Measurements from ENCODE around the gene NDUFS6. TPM values are rescaled to one million over a fixed set of nuclear protein-coding genes. Genes with fewer than 3 reads are reported as not detected.

The NDUFS6 gene
- total RNA-seq, 1 donor from 2014 or later, result 22.5 TPM

DNA sequence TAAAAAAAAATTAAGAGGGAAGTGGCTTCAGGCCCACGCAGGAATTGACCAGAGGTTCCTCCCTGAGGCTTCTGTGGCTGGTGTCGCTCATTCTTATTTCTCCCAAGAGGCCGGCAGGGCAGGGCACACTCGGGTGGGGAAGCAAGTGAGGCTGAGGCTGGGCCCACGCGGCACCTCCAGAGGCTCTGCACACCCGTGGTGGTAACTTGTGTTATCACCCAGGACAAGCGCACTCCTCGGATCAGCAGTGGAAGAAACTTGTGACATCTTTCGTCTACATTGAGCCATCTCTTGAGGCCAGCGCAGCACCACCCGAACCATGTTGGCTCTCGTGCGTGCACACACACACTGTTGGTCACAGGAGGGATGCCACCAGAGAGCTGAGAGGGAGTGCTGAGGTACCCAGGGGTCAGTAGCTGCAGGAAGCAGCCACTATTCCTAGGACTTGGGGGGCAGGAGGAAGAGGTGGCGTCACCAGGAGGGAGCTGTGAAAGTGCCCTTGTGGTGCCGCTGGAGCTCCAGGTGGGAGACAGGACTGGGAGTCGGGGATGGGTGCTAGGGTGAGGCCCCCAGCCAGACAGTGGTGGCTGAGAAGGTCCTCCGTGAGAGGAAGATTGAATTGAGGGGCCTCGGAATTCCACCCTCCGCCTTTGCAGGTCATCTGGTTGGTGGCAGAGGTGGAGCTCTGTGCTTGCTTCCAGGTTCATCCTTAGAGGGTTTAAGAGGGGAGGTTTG, 6.4 kb downstream of the NDUFS6 start:
- Mint-ChIP-seq H3K9me3 (no peaks in the 10 kb centered on the region), H3K27me3 (no peaks in the 10 kb centered on the region), H3K4me1 (peaks cover 8% of the 10 kb centered on the region), H3K4me3 (no peak overlapping the region), H3K36me3 (ENCODE audit: low read depth) (peaks cover 94% of the 10 kb centered on the region), H3K27ac (no peak overlapping the region)
- no peak for TF ChIP-seq CTCF (IDR thresholded peaks at IDR 0.05)
- DNase-seq (no peak), ATAC-seq (ENCODE audit: low read depth) (no peak)
- intact Hi-C loops (cut with micrococcal nuclease), result no loop called here
- POLR2A ChIA-PET, result interaction anchor here (1.6 kb wide), 1 partner anchor 9 kb away, joined by 4 read pairs; no protein-coding TSS in a partner anchor
- CTCF ChIA-PET, result no interaction called here

- POLR2A ChIA-PET, result interaction anchor here (1.6 kb wide), 1 partner anchor 9 kb away, joined by 4 read pairs; no protein-coding TSS in a partner anchor
- no peak overlapping the region for H3K4me3 Mint-ChIP-seq
- no peak for ATAC-seq (ENCODE audit: low read depth)
- no peaks in the 10 kb centered on the region for H3K9me3 Mint-ChIP-seq
- no peaks in the 10 kb centered on the region for H3K4me1 Mint-ChIP-seq
- peaks cover 91% of the 10 kb centered on the region for H3K36me3 Mint-ChIP-seq (ENCODE audit: low read depth)
- H3K27me3 Mint-ChIP-seq, result no peaks in the 10 kb centered on the region
- intact Hi-C loops (cut with micrococcal nuclease), result no loop called here
- TF ChIP-seq CTCF (IDR thresholded peaks at IDR 0.05), result no peak
- CTCF ChIA-PET, result no interaction called here
- DNase-seq, result no peak
- H3K27ac Mint-ChIP-seq, result no peak overlapping the region
These were observed 7.2 kb downstream of the NDUFS6 start for GRCh38 chr5:1808439-1808838.

DNA sequence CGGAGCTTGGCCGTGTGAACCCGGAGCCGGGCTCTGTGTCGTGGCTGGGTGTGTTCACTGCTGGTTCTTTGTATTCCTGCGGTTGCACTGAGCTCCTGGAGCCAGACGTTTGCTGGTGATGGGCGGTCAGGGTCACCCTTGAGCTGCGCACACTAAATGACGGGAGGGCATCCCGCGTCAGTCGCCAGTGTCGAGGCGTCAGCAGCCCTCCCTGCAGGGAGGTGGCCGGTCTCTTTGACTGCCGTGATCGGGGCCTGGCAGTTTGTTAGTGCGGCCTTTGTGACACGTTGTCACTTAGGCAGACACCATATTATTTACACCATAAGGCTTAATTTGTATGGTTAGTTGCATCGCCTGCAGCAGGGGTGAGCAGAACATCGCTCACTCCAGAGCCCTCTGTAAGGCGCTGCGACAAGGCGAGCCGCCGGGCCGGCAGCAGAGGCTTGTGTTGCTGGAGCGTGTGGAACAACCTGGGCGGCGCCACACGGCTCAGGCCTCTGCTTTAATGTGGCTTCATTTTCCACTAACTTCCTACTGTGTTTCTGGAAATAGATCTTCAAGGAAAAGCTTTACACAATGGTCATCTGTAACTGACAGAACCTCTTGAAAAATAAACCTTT, 8.3 kb downstream of the NDUFS6 start:
- no peaks in the 10 kb centered on the region for H3K4me1 Mint-ChIP-seq
- no peak for ATAC-seq (ENCODE audit: low read depth)
- no peaks in the 10 kb centered on the region for H3K9me3 Mint-ChIP-seq
- no peaks in the 10 kb centered on the region for H3K27me3 Mint-ChIP-seq
- intact Hi-C loops (cut with micrococcal nuclease), result no loop called here
- no peak for TF ChIP-seq CTCF (IDR thresholded peaks at IDR 0.05)
- H3K36me3 Mint-ChIP-seq (ENCODE audit: low read depth), result peaks cover 91% of the 10 kb centered on the region
- POLR2A ChIA-PET, result no interaction called here
- no peak overlapping the region for H3K27ac Mint-ChIP-seq
- CTCF ChIA-PET, result no interaction called here
- H3K4me3 Mint-ChIP-seq, result no peak overlapping the region
- DNase-seq, result no peak

GRCh38 chr5:1810581-1811101, 9.4 kb downstream of the NDUFS6 start:
- ChIA-PET CTCF (no interaction called here), POLR2A (no interaction called here)
- ATAC-seq (ENCODE audit: low read depth) (no peak), DNase-seq (no peak)
- Mint-ChIP-seq H3K4me3 (no peak overlapping the region), H3K36me3 (ENCODE audit: low read depth) (peaks cover 91% of the 10 kb centered on the region), H3K27ac (no peak overlapping the region), H3K27me3 (no peaks in the 10 kb centered on the region), H3K4me1 (no peaks in the 10 kb centered on the region), H3K9me3 (no peaks in the 10 kb centered on the region)
- no peak for TF ChIP-seq CTCF (IDR thresholded peaks at IDR 0.05)
- intact Hi-C loops (cut with micrococcal nuclease), result no loop called here

DNA sequence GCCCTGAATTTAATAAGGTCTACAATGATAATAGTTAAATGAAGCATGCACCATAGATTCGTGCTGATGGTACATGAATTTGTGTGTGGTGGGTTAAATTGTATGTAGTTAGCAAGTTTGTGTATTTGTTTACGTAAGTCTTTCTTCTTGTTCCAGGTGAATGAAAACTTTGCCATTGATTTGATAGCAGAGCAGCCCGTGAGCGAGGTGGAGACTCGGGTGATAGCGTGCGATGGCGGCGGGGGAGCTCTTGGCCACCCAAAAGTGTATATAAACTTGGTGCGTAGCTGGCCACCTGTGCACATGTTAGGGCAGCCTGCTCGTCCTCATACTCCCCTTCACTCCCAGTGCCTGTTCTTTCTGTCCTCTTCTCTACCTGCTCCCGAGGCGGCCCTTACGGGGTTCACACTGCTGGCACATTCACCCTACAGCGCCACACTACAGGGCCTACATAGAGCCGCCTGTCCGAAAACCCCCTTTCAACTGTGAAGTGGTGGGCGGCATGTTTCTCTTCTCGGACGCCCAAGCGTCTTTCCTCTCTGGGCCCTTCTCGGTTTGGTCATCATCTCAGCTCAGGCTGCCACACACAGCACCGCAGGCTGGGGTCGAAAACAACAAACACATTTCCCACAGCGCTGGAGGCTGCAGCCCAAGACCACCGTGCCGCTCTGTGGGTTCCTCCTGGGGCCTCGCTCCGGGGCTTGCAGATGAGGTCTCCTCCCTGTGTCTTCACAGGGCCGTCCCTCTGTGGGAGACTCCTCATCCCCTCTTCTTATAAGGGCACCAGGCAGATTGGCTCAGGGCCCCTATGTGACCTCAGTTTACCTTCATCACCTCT, 13.2 kb downstream of the NDUFS6 start:
- POLR2A ChIA-PET, result no interaction called here
- no peak for TF ChIP-seq CTCF (IDR thresholded peaks at IDR 0.05)
- CTCF ChIA-PET, result no interaction called here
- H3K36me3 Mint-ChIP-seq (ENCODE audit: low read depth), result peaks cover 92% of the 10 kb centered on the region
- H3K27me3 Mint-ChIP-seq, result no peaks in the 10 kb centered on the region
- intact Hi-C loops (cut with micrococcal nuclease), result no loop called here
- no peak overlapping the region for H3K27ac Mint-ChIP-seq
- ATAC-seq (ENCODE audit: low read depth) (no peak), DNase-seq (no peak)
- peaks cover 3% of the 10 kb centered on the region for H3K4me1 Mint-ChIP-seq
- H3K9me3 Mint-ChIP-seq, result no peaks in the 10 kb centered on the region
- H3K4me3 Mint-ChIP-seq, result no peak overlapping the region

All from activated B cell treated with CpG ODN at 0.5 μM for 24 hours (primary cell).